Renal cortex interstitium (tissue), 11 donors: ENCODE results near the gene TMEM125. TPM values are rescaled to one million over a fixed set of nuclear protein-coding genes. Genes with fewer than 3 reads are reported as not detected.

Experiments
- DNase-seq, 11 donors: peaks; one replicate each; pipeline ENCODE4 v3.0.0-alpha.2; 2013; ENCODE audit warnings: low read depth in 9 of 11, low spot score in 4 of 11; ENCODE audit errors: extremely low read depth in 1 of 11
- polyA plus RNA-seq, 3 donors: library from polyadenylated mRNA; unstranded; fragments of 120-200 nt; gene quantifications; one replicate each; pipeline ENCODE4 v1.2.1, GENCODE V29; 2013; ENCODE audit not compliant: insufficient read length in 3 of 3

The TMEM125 gene
- polyA plus RNA-seq, 3 donors: 12.7 to 20.1 (median 19.0) TPM

GRCh38 chr1:43318831-43319230 lies 49.0 kb downstream of the TMEM125 start:
- no peak for DNase-seq

- no peak for DNase-seq
Observed at GRCh38 chr1:43319288-43319687, 49.5 kb downstream of the TMEM125 start.

- DNase-seq: no peak
Observed at GRCh38 chr1:43319766-43320165, 50.0 kb downstream of the TMEM125 start.

- no peak for DNase-seq
Observed at GRCh38 chr1:43321331-43321891, 51.6 kb downstream of the TMEM125 start.

GRCh38 chr1:43322506-43322905 lies 52.7 kb downstream of the TMEM125 start:
- no peak for DNase-seq

Other genes with a start within 250 kb of the TMEM125 start
- 10 to 100 TPM; 71.7 to 79.1 (median 77.1) TPM for gene EBNA1BP2, start 97.7 kb upstream of the TMEM125 start, polyA plus RNA-seq
- gene CFAP57, start 97.7 kb upstream of the TMEM125 start, polyA plus RNA-seq: 1 to 10 TPM; 3.1 to 6.1 (median 4.0) TPM
- gene C1orf210, start 15.6 kb downstream of the TMEM125 start, polyA plus RNA-seq: 10 to 100 TPM; 23.7 to 26.9 (median 26.3) TPM
- gene TIE1, start 31.0 kb downstream of the TMEM125 start, polyA plus RNA-seq: 10 to 100 TPM; 39.5 to 62.5 (median 55.4) TPM
- gene MPL, start 67.8 kb downstream of the TMEM125 start, polyA plus RNA-seq: 1 to 10 TPM in 2 of 3 donors, under 1 TPM in 1; 0.78 to 1.3 (median 1.1) TPM
- gene CDC20, start 89.0 kb downstream of the TMEM125 start, polyA plus RNA-seq: 10 to 100 TPM; 27.9 to 51.7 (median 44.9) TPM
- gene ELOVL1, start 98.0 kb downstream of the TMEM125 start, polyA plus RNA-seq: 10 to 100 TPM; 75.3 to 83.9 (median 77.6) TPM
- 10 to 100 TPM; 35.8 to 41.2 (median 38.3) TPM for gene MED8, start 119.8 kb downstream of the TMEM125 start, polyA plus RNA-seq
- gene SZT2, start 119.9 kb downstream of the TMEM125 start, polyA plus RNA-seq: 10 to 100 TPM; 20.9 to 30.1 (median 21.6) TPM
- 10 to 100 TPM; 26.2 to 47.5 (median 41.8) TPM for gene HYI, start 183.9 kb downstream of the TMEM125 start, polyA plus RNA-seq